ENCODE results near the gene CAT.

CAT gene

DNA sequence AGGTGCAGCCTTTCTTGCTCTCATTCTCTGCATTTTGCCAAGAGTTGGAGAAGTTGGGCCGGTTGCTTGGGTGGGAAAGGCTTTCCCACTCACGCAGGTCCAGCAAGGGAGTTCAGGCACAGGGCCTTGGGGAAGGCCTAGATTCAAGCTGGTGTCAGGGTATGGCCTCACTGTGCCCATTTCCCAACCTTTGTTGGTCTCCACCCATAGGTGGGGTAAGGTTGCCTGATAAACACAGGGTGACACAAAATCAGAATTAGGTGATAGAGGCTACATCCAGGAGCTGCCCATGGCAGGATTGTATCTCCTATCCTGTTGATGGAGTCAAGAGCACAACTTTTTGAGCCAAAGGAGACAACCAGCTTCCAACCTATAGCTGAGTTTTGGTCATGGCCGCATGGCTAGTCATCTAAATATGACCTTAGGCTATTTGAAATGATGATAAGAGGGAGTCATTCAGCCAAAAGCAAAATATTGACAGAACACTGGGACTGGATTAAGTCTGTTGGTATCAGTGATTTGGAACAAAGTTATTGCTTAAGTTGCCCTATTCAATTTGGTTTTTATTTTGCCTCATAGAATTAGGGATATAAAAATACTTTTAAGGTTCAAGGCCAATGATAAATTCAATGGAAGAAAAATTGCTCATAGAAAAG lies 20.9 kb downstream of the CAT start:
- DNase-seq = no peak

DNA sequence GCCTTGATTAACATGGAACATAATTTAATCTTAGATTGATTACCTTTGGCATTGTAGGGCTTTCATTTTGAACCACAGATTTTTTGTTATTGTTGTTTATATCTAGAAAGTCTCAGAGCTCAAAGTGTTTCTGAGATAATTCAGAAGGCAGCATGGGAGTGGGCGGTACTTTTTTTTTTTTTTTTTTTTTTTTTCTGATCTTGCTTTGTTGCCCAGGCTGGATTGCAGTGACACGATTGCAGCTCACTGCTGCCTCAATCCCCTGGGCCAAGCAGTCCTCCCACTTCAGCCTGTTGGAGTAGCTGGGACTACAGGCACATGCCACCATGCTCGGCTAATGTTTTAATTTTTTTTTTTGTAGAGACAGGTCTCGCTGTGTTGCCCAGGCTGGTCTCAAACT lies 21.5 kb downstream of the CAT start:
- DNase-seq = no peak

DNA sequence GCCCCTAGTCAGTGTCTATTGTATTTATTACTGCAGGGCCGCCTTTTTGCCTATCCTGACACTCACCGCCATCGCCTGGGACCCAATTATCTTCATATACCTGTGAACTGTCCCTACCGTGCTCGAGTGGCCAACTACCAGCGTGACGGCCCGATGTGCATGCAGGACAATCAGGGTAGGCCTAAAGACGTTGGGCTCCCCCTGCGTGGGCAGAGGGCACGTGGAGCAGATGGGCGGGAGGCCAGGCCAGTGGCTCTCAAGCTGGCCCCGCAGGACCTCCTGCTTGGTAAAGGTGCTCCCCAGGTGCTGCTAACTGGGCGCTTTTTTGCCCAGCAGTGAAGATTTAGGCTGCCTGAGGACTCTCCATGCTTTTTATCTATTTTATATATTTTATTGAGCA lies 22.5 kb downstream of the CAT start:
- DNase-seq = no peak

DNA sequence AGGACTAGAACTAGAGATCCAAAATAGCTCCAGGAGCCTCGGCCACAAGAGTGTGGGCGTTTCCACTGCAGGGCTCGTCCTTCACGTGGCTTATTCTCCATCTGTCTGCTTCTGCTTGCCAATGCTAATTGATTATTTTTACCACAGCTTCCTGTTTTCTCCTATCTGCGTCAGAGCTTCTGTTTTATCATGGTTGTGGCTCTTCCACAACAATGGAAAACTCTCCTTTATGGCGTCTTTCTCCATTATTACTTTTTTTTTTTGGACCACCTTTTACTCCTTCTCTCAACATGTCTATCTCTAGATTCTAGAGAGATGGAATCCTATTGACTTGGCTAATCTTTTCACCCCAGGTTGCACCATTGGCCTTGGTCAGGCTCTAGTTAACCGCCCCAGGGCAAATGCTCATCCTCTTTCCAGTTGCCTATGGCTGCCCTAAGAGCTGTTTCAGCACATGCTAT lies 25.9 kb downstream of the CAT start:
- no peak for DNase-seq

DNA sequence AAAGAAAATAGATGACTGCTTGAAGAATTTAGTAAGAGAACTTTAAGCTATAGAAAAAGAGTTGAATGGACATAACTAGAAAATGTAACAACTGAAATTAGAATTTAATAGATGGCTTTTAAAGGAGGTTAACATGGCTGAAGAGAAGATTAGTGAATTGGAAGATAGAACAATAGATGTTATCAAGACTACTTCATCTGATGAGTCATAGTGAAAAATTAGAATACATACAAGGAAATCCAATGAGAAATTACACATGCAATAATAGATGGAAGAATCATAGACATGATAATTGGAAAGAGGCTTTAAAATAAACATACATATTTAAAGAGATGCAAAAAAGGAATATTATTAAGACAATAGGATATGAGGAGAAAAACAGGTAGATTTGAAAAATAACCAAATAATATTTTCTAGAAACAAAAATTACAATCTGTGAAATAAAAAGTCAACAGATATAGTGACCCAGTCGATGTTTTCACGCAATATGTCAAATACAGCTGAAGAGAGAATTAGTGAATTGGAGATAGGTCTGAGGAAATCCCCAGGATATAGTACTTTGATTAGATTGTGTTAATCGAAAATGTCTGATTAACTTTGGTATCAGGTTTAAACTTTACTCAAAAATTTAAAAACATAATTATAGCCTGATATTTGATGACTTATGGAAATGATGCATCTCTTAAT lies 28.2 kb downstream of the CAT start:
- no peak for DNase-seq

DNA sequence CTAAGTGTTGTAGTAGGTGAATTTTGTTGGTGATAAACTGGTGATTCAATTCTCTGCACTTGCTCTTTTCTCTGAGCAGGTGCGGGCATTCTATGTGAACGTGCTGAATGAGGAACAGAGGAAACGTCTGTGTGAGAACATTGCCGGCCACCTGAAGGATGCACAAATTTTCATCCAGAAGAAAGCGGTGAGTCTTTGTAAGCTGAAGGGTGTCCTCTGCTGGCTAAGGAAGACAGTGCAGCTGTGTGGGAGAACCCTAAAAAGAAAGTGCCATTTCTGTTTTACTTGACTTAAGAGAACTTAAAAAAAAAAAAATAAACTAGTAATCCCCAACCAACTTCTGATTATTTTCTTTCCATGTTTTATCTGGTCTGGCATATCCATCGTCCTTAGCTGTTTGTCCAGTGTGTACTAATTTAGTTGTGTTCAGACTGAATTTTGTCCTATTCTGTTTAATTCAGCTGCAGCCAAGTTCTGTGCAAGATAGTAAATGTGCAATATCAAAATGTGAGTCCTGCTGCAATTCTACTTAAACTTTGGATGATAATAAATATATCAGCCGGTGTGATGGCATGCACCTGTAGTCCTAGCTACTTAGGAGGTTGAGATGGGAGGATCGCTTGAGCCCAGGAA lies 29.6 kb downstream of the CAT start:
- DNase-seq = no peak

DNA sequence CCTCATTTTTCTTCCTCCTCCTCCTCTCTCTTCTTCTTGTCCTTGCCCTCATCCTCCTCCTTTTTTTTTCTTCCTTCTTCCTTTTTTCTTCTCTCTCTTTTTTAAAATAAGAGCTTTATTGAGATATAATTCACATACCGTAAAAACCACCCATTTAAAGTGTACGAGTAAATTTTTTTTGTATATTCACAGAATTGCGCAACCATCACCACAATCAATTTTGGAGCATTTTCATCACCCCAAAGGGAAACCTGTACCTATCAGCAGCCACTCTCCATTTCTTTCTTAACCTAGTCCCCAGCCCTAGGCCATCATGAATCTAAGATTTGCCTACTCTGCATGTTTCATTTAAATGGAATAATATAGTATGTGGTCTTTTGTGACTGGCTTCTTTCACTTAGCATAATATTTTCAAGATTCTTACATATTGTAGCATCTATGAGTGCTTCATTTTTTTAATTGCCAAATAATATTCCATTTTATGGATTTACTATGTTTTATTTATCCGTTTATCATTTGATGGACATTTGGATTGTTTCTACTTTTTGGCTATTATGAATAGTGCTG lies 35.0 kb downstream of the CAT start:
- no peak for DNase-seq

DNA sequence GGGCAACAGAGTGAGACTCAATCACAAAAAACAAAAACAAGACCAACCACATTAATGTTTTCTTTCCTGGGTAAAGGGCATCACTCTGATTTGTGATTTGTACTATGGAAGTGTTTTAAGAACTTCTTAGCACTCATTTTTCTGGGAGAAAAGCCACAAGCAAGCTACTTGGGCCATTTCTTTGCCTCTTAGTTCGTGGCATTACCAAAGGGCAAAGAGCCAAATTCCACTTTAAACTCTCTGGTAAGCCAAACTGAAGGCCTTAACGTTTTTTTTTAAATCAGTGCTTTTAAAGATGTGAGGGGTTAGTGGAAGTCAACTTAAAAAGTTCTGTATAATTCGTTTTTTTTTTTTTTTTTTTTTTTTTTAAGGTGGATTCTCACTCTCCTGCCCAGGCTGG lies 36.9 kb downstream of the CAT start:
- no peak for DNase-seq

DNA sequence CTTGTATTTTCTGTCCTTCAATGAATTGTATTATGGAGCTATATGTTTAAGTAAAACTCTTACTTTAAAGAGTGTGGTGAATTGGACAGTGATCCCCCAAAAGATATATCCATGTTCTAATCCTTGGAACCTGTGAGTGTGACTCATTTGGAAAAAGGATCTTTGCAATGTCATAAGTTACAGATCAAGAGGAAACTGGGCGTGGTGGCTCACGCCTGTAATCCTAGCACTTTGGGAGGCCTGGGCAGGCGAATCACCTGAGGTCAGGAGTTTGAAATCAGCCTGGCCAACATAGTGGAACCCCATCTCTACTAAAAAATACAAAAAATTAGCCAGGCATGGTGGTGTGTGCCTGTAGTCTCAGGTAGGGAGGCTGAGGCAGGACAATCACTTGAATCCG lies 38.1 kb downstream of the CAT start:
- no peak for DNase-seq

DNA sequence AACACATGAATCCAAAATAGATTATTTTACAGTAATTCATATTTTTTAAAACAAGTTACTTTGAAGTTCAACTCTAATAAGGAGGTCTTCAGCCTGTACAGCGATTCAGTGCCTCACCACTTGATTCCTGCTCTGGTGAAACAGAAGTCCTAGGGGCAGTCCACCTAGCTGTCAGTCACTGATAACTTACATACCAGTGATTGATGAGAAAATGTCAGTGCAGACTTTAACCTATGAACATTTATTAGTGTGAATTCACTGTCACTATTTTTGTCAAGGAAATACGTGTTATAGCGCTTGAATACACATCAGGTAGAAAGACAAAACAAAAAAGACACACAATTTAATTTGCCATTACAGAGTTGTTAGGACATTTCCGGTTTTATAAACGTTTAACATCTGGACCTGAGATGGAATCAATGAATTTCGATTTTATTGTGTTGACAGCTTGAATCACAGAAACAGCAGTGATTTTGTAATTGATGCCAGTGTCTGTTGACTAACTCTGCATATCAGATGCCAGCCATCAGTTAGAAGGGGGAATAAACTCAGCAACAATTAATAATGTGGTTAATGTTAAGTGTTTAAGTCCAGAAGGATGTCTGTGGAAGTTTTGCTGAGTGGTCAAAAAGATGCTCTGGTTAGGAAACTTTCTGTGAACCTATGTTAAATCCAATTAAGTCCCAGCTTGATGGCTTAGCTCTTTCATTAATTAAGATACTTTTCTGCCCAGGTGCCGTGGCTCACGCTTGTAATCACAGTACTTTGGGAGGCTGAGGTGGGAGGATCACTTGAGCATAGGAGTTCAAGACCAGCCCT lies 40.3 kb downstream of the CAT start:
- DNase-seq = no peak

DNA sequence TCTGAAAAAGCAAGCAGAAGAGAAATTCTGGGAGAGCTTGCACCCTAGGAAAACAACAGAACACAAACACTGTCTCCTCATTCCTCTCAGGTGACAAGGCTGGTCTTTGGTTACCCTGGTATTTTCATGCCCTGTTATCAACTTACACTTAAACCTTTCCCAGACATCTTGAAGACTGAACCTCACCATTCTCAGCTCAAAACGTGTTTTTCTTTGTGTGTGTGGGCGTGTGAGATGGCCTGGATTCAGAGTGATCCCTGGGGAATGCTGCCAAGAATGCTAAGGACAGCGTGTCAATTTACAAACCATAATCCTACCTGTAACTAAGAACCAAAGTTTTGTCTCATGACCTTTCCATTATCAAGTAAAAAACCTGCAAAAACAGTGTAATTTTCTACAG lies 41.6 kb downstream of the CAT start:
- DNase-seq = no peak

DNA sequence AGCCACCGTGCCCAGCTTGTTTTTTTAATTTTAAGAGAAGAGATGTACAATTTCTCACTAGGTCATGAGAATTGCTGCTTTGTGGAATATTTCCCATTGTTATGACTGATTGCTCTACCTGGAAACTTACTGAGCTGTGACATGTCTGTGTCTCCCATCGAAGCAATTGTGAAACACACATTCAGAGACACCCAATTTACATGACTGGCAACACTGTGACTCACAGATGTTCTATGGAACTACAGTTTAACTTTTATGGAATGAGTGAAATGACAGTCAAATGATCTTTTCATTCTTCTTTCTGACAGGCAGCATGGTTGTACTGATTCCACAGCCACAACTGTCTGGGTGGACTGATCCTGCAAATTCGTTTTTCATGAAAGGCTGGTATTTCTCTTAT lies 42.6 kb downstream of the CAT start:
- DNase-seq = no peak

DNA sequence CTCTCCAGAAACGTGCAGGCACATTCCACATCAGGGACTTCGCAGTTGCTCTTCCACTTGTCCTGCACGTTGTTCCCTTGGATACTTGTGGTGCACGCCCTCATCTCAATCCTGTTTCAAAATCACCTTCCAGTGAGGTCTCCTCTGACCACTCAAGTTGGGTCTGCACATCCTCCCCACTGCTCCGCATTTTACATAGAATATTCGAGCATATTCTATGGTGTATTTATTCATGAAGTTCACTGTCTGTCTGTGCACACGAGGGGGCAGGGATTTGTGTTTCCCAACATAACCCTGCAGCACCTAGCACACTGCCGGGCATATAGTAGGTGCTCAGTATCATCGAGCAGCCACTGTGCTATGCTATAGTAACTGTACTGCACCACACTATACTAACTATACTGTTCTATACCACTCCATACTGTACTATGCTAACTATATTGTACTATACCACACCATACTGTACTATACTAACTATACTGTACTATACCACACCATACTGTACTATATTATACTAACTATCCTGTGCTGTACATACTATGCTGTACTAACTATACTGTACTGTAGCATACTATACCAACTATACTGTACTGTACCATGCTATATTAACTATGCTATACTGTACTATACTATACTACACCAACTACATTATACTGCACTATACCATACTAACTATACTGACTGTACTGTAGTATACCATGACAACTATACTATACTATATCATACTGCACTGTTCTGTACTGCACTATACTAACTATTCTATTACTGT lies 44.6 kb downstream of the CAT start:
- DNase-seq = no peak

DNA sequence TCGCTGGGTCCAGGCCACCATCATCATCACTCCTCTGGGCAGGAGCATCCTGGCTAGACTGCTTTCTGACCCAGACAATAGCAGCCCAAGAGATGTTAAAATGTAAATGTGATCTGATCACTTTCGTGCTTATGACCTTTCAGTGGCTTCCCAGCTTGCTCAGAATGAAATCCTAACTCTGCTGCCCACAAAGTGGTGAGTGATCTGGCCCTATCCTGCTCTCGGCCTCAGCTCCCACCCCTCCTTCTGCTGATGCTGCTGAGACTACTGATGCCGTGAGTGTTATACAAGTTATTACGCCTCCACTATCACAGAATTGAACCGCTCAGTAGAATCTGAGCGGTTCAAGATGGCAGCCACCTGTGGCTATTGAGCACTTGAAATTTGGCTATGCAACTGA lies 48.7 kb downstream of the CAT start:
- DNase-seq = no peak

DNA sequence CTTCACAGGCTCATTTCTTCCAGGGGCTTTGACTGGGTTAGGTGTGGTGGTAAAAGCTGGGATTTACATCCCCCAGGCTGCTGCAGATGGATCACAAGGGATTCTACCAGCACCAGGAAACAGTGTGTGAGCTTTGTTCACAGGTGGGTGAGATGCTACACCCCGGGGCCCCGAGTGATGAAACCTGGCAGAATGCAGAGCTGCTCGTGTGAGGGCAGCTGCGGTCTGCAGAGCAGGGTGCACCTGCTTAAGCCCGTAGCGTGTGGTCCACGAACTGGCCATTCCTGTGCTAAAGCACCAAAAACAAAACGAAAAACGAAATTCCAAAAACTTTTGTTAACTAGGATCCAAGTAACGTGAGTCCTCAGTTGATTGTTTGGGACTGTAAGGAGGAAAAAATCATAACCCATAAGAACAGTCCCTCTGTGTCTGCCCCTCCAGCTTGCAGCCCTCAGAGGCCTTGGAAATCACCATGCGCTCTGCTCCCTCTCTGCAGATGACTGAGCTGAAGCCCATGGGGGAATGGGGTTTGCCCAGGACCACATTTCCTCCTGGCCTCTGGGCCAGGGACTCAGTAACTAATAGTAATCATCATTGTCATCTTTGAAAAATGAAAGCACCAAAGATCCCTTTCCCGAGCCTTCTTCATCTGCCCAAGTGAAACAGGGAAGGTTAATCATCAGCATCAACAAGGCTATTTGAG lies 50.3 kb downstream of the CAT start:
- no peak for DNase-seq

DNA sequence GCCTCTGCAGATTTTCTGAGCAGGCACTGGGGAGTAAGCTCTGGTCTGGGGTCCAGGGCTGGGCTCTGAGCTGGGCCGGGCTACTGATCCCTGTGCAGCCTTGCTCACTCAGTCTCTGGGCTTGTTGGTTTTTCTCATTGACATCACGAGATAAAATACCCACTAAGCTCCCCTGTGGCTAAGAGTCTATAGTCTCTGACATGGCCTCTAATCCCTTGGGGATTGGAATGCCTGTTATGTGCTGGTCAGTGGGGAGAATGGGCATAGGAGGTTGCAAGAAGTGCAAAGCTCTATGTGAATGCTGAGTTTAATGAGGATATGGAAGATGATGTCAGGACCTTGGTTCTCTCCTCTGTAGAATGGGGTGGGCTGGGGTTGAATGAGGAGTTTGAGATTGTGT lies 51.6 kb downstream of the CAT start:
- DNase-seq = no peak

DNA sequence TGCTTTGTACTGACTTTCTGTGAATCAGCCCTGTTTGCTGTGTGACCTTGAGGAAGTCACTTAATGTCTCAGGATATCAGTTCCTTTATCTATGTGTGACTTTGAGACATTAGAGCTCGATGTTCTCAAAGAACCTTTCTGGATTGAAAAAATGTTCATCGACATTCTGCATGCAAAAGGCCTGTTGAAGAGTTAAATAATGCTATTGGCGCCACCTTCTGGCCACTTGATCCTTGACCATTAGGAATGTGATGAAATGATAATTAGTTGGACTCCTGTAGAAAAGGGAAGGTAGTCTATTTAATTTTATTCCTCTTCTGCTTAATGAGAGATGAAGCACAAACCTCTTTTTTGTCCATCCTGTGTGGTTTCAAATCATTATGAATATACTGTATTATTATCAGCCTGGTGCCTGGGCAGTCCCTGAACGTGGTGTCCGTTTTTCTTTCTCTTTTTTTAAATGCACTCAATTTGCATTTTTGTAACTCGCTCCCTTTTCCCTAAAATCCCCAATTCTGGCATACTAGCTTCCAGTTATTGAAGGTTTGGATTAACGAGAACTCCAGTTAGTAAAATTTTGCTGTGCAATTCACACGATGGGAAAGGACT lies 54.2 kb downstream of the CAT start:
- peak in 23 of 51 donors; percentile 4 to 70 (median 34) for DNase-seq

DNA sequence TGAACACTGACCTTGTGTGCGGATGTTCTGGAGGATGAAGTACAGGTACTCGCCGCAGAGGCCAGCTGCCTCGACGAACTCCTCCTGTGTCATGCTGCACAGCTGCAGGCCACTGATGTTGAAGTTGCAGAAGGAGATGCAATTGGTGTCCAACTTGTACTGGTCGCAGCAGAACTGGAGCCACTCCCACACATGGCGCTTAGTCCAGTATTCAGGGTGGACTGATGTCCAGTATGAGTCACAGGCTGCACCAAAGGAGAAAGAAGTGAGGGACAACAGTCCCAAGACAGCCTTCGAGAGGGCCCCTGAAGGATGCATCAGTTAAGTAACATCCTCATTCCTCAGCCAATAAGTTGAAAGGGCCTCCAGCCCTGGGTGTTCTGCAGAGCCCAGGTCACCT lies 54.7 kb downstream of the CAT start:
- no peak for DNase-seq

DNA sequence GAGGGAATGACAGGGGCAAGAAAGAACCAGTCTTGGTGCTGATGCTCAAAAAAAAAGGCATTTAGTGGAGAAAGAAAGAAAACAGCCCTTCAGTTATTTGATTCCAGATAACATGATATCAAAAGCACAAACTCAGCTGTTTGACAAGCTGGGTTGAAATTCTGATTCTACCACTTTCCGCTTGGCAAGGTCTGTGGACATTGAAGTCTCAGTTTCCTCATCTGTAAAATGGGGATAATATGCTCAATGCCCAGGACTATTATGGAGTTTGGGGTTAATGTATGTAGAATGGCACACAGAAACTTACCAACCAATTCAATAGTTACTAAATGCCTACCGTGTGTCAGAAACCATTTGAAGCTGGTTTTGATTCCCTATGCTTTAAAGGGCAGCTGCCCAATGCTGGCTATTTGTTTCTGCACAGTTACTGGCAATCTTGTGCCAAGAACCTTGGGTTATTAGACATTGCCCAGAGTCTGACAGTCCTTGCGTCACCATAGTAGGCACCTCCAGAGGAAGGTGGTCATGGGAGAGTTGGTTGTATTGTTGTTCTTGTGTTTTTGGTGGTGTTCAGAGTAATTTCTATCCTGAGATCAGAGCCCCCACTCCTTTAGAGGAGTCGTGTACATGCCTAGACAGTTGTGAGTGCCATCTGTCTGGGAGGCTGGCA lies 55.3 kb downstream of the CAT start:
- no peak for DNase-seq

All from hypothalamus (tissue), 51 donors.